Endodermal cell (in vitro differentiated cells): ENCODE results near the gene TMEM38A. TPM values are rescaled to one million over a fixed set of nuclear protein-coding genes. Genes with fewer than 3 reads are reported as not detected.
"Not testable (repeated sequence)": the region's sequence is repeated elsewhere in the genome, so short reads cannot be mapped to it uniquely, and the experiment has no call there.

Experiments
- DNase-seq: peaks from one replicate; pipeline ENCODE4 v3.0.0-alpha.2; 2017
- H3K27ac ChIP-seq: 2 replicates; pipeline ENCODE4 v1.5.1; 2013; ENCODE audit warnings: mild to moderate bottlenecking, low read depth, low read length, moderate library complexity
- H3K27me3 ChIP-seq: 2 replicates; pipeline ENCODE4 v1.6.1; 2013; ENCODE audit warnings: mild to moderate bottlenecking, low read length, moderate library complexity; ENCODE audit not compliant: insufficient read depth, control insufficient read depth, poor library complexity, severe bottlenecking
- H3K36me3 ChIP-seq: 2 replicates; pipeline ENCODE4 v1.7.0; 2013; ENCODE audit warnings: mild to moderate bottlenecking, low read length, moderate library complexity; ENCODE audit not compliant: control insufficient read depth, insufficient read depth
- H3K4me1 ChIP-seq: one replicate; pipeline ENCODE4 v1.7.0; 2013; ENCODE audit warnings: low read length; ENCODE audit not compliant: control insufficient read depth, insufficient read depth
- H3K4me3 ChIP-seq: 2 replicates; pipeline ENCODE4 v1.5.1; 2013; ENCODE audit warnings: mild to moderate bottlenecking, low read length, moderate library complexity
- H3K9ac ChIP-seq: 2 replicates; pipeline ENCODE4 v1.6.1; 2013; ENCODE audit warnings: mild to moderate bottlenecking, low read length, moderate library complexity; ENCODE audit not compliant: poor library complexity, severe bottlenecking; ENCODE audit errors: extremely low read depth
- H3K9me3 ChIP-seq: 2 replicates; pipeline ENCODE4 v1.6.1; 2013; ENCODE audit warnings: mild to moderate bottlenecking, low read length, moderate library complexity; ENCODE audit not compliant: control insufficient read depth
- H3K27ac Mint-ChIP-seq: 2 replicates; pipeline ENCODE4 v1.8.0; 2020; ENCODE audit warnings: mixed read lengths
- H3K27me3 Mint-ChIP-seq: 2 replicates; pipeline ENCODE4 v1.8.0; 2021; ENCODE audit warnings: mild to moderate bottlenecking, mixed read lengths; ENCODE audit not compliant: insufficient read depth
- H3K36me3 Mint-ChIP-seq: 2 replicates; pipeline ENCODE4 v1.8.0; 2020; ENCODE audit warnings: low read depth, mixed read lengths
- H3K4me1 Mint-ChIP-seq: 2 replicates; pipeline ENCODE4 v1.8.0; 2020; ENCODE audit warnings: mixed read lengths
- H3K4me3 Mint-ChIP-seq: 2 replicates; pipeline ENCODE4 v1.8.0; 2020; ENCODE audit warnings: mild to moderate bottlenecking, moderate library complexity, mixed read lengths
- H3K9me3 Mint-ChIP-seq: 2 replicates; pipeline ENCODE4 v1.8.0; 2020; ENCODE audit warnings: mild to moderate bottlenecking, mixed read lengths
- CTCF ChIP-seq: fragments of 200-600 bp; sonication (generic); conservative IDR thresholded peaks from 2 replicates; pipeline ENCODE4 v1.5.0; 2021; ENCODE audit warnings: antibody characterized with exemption, mild to moderate bottlenecking
- WGBS, 2 experiments: methylation state at CpG; one replicate each; pipeline versions ENCODE4 v1.1.5 to v1.1.7; 2013; ENCODE audit warnings: missing lambda C conversion rate in 2 of 2, mixed read lengths in 1 of 2; ENCODE audit not compliant: insufficient coverage in 1 of 2, insufficient read length in 1 of 2; 5-methylcytosine and 5-hydroxymethylcytosine counted together
- total RNA-seq, 2 donors: library from RNA; stranded (reverse); fragmentation: NEBNext Ultra II Directional in 1 of 2; extraction: Animal tissue kit (Norgen Biotek cat#: 25700) in 1 of 2; gene quantifications; 2 replicates in 1 of 2; 3 replicates in 1 of 2; pipeline ENCODE4 v1.2.1, GENCODE V29; 2021

Gene TMEM38A
- total RNA-seq, 2 donors from 2014 or later: 5.1 to 6.8 TPM

GRCh38 chr19:16726916-16727315, 66.0 kb downstream of the TMEM38A start:
- H3K27me3 ChIP-seq: no peaks in the 10 kb centered on the region
- no peak overlapping the region for H3K4me3 ChIP-seq
- TF ChIP-seq CTCF: no peak
- H3K27ac Mint-ChIP-seq: no peak overlapping the region
- no peak overlapping the region for H3K9ac ChIP-seq
- WGBS, 2 experiments: 84 to 94% methylated on average over 5 to 11 of the region's 11 CpGs
- no peaks in the 10 kb centered on the region for H3K36me3 Mint-ChIP-seq
- no peak overlapping the region for H3K4me3 Mint-ChIP-seq
- DNase-seq: no peak
- no peaks in the 10 kb centered on the region for H3K36me3 ChIP-seq
- H3K9me3 ChIP-seq: no peaks in the 10 kb centered on the region
- no peaks in the 10 kb centered on the region for H3K4me1 ChIP-seq
- peaks cover 2% of the 10 kb centered on the region for H3K27me3 Mint-ChIP-seq
- no peak overlapping the region for H3K27ac ChIP-seq
- peaks cover 16% of the 10 kb centered on the region for H3K9me3 Mint-ChIP-seq
- no peaks in the 10 kb centered on the region for H3K4me1 Mint-ChIP-seq

GRCh38 chr19:16735650-16736266, 74.8 kb downstream of the TMEM38A start:
- not testable (repeated sequence) for H3K4me3 Mint-ChIP-seq, H3K4me1 ChIP-seq, H3K36me3 Mint-ChIP-seq, H3K9ac ChIP-seq, H3K4me1 Mint-ChIP-seq, H3K27ac Mint-ChIP-seq, H3K36me3 ChIP-seq, H3K27me3 Mint-ChIP-seq, H3K27me3 ChIP-seq, H3K27ac ChIP-seq, H3K9me3 Mint-ChIP-seq, H3K4me3 ChIP-seq, H3K9me3 ChIP-seq, DNase-seq
- WGBS, 2 experiments: 80 to 90% methylated on average over 3 to 4 of the region's 4 CpGs

GRCh38 chr19:16736709-16737108, 75.8 kb downstream of the TMEM38A start:
- H3K9me3 Mint-ChIP-seq: no peaks in the 10 kb centered on the region
- 72 to 83% methylated on average over 1 to 3 of the region's 3 CpGs for WGBS, 2 experiments
- H3K27me3 Mint-ChIP-seq: no peaks in the 10 kb centered on the region
- H3K36me3 Mint-ChIP-seq: no peaks in the 10 kb centered on the region
- H3K4me3 ChIP-seq: no peak overlapping the region
- DNase-seq: no peak
- H3K4me3 Mint-ChIP-seq: no peak overlapping the region
- no peaks in the 10 kb centered on the region for H3K27me3 ChIP-seq
- TF ChIP-seq CTCF: no peak
- no peak overlapping the region for H3K27ac ChIP-seq
- H3K9ac ChIP-seq: no peak overlapping the region
- H3K27ac Mint-ChIP-seq: no peak overlapping the region
- H3K9me3 ChIP-seq: no peaks in the 10 kb centered on the region
- no peaks in the 10 kb centered on the region for H3K36me3 ChIP-seq
- H3K4me1 ChIP-seq: no peaks in the 10 kb centered on the region
- no peaks in the 10 kb centered on the region for H3K4me1 Mint-ChIP-seq

- no peak overlapping the region for H3K4me3 Mint-ChIP-seq
- no peaks in the 10 kb centered on the region for H3K9me3 ChIP-seq
- no peak overlapping the region for H3K27ac ChIP-seq
- no peaks in the 10 kb centered on the region for H3K4me1 Mint-ChIP-seq
- TF ChIP-seq CTCF: no peak
- no peak overlapping the region for H3K9ac ChIP-seq
- no peak overlapping the region for H3K4me3 ChIP-seq
- H3K36me3 Mint-ChIP-seq: no peaks in the 10 kb centered on the region
- H3K27ac Mint-ChIP-seq: no peak overlapping the region
- H3K27me3 ChIP-seq: no peaks in the 10 kb centered on the region
- H3K4me1 ChIP-seq: no peaks in the 10 kb centered on the region
- no peaks in the 10 kb centered on the region for H3K36me3 ChIP-seq
- H3K27me3 Mint-ChIP-seq: no peaks in the 10 kb centered on the region
- no peak for DNase-seq
- WGBS, 2 experiments: 72 to 82% methylated on average over 4 of the region's 4 CpGs
- no peaks in the 10 kb centered on the region for H3K9me3 Mint-ChIP-seq
These were observed 77.0 kb downstream of the TMEM38A start for GRCh38 chr19:16737911-16738310.
